ENCODE measurements around the gene RNF175. TPM values are rescaled to one million over a fixed set of nuclear protein-coding genes. Genes with fewer than 3 reads are reported as not detected.
A peak's percentile ranks its signal among the peaks of the same experiment; 100 is the strongest.

The RNF175 gene
- total RNA-seq, 2 experiments from 2014 or later: not detected

DNA sequence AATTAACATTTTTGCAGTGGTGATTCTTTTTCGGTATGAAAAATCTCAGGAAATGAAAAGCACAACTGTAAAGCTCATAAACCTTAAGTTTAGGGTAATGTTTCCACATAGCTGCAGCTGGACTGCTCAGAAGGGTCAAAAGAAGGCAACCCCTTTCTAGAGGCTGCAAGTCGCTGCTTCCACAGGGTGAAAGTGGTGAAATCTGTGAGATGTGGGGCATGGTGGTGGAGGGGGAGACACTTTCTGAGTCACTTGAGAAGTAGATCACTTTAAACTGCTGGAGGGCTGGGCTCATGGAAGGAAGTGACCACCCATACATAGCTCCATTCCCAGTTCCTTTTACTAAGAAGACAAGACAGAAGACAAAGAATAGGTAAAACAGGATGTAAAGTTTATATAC, 20.4 kb upstream of the RNF175 start:
- Mint-ChIP-seq H3K4me1 (no peaks in the 10 kb centered on the region), H3K4me3 (no peak overlapping the region), H3K27me3 (peaks cover 47% of the 10 kb centered on the region), H3K9me3 (no peaks in the 10 kb centered on the region), H3K27ac (no peak overlapping the region), H3K36me3 (ENCODE audit: low read depth) (no peaks in the 10 kb centered on the region)
- CTCF ChIA-PET: interaction anchor here (1.0 kb wide), 1 partner anchor 11 kb away, joined by 3 read pairs; no protein-coding TSS in a partner anchor
- no peak for DNase-seq
- POLR2A ChIA-PET: interaction anchor here (0.7 kb wide), 1 partner anchor 81 kb away, joined by 3 read pairs; no protein-coding TSS in a partner anchor

- ChIA-PET POLR2A (no interaction called here), CTCF (no interaction called here)
- Mint-ChIP-seq H3K4me3 (no peak overlapping the region), H3K4me1 (no peaks in the 10 kb centered on the region), H3K27me3 (peaks cover 44% of the 10 kb centered on the region), H3K9me3 (no peaks in the 10 kb centered on the region), H3K27ac (no peak overlapping the region), H3K36me3 (ENCODE audit: low read depth) (no peaks in the 10 kb centered on the region)
- no peak for DNase-seq
Observed at GRCh38 chr4:153778383-153778782, 18.6 kb upstream of the RNF175 start.

GRCh38 chr4:153777421-153777820, 17.6 kb upstream of the RNF175 start:
- CTCF ChIA-PET: no interaction called here
- no peak overlapping the region for H3K27ac Mint-ChIP-seq
- H3K36me3 Mint-ChIP-seq (ENCODE audit: low read depth): no peaks in the 10 kb centered on the region
- DNase-seq: no peak
- POLR2A ChIA-PET: no interaction called here
- no peaks in the 10 kb centered on the region for H3K4me1 Mint-ChIP-seq
- H3K4me3 Mint-ChIP-seq: no peak overlapping the region
- peaks cover 44% of the 10 kb centered on the region for H3K27me3 Mint-ChIP-seq
- H3K9me3 Mint-ChIP-seq: no peaks in the 10 kb centered on the region

DNA sequence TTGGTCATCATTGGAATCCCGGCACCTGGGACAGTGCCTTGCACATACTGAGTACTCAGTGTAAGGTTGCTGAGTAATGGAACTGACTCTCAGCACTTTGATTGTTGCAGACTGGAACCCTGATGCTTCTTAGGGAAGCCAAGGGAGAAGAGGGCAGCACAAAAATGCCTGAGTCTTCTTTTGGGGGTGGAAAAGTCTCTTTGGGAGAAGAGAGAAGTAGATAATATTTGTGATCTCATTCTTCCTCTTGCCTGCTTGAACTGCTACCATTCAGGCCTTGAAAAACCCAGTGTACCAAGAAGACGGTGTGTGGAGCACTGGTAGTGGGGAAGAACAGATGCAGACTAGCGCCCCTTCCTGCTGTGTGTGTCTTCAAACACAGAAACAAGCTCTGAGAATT, 16.8 kb upstream of the RNF175 start:
- no peaks in the 10 kb centered on the region for H3K9me3 Mint-ChIP-seq
- peaks cover 45% of the 10 kb centered on the region for H3K27me3 Mint-ChIP-seq
- H3K4me3 Mint-ChIP-seq: no peak overlapping the region
- H3K27ac Mint-ChIP-seq: no peak overlapping the region
- CTCF ChIA-PET: no interaction called here
- H3K4me1 Mint-ChIP-seq: no peaks in the 10 kb centered on the region
- no peaks in the 10 kb centered on the region for H3K36me3 Mint-ChIP-seq (ENCODE audit: low read depth)
- DNase-seq: no peak
- POLR2A ChIA-PET: no interaction called here

DNA sequence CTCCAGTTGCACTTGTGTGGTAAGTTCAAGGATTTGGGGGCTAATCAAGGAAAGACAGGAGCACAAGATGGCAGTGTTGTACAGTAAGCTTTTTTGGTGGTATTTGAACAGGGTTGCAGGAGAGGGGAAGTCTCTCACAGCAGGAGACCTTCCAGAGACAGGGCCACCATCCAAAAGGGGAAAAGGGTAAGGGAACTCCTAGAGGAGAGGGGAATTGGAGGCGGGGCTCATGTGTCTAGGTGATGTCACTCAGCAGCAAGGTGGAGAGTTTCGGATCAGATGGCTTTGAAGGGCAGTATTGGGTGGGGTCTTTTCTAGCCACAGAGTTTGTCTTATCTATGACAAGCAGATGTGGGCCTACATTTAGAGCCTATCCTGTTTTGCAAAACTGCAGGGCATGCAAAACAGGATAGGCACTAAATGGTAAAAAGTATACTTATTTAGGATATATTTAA, 13.4 kb upstream of the RNF175 start:
- CTCF ChIA-PET: no interaction called here

GRCh38 chr4:153771046-153771445, 11.2 kb upstream of the RNF175 start:
- no peaks in the 10 kb centered on the region for H3K36me3 Mint-ChIP-seq (ENCODE audit: low read depth)
- ChIA-PET CTCF (no interaction called here), POLR2A (no interaction called here)
- peaks cover 36% of the 10 kb centered on the region for H3K27me3 Mint-ChIP-seq
- H3K4me3 Mint-ChIP-seq: no peak overlapping the region
- DNase-seq: no peak
- no peak overlapping the region for H3K27ac Mint-ChIP-seq
- H3K9me3 Mint-ChIP-seq: no peaks in the 10 kb centered on the region
- H3K4me1 Mint-ChIP-seq: no peaks in the 10 kb centered on the region

More for the DNA sequence above, 13.4 kb upstream of the RNF175 start:
- Mint-ChIP-seq H3K27ac (no peak overlapping the region), H3K4me1 (no peaks in the 10 kb centered on the region), H3K27me3 (peaks cover 49% of the 10 kb centered on the region), H3K36me3 (ENCODE audit: low read depth) (no peaks in the 10 kb centered on the region), H3K9me3 (no peaks in the 10 kb centered on the region), H3K4me3 (no peak overlapping the region)
- POLR2A ChIA-PET: no interaction called here
- no peak for DNase-seq

DNA sequence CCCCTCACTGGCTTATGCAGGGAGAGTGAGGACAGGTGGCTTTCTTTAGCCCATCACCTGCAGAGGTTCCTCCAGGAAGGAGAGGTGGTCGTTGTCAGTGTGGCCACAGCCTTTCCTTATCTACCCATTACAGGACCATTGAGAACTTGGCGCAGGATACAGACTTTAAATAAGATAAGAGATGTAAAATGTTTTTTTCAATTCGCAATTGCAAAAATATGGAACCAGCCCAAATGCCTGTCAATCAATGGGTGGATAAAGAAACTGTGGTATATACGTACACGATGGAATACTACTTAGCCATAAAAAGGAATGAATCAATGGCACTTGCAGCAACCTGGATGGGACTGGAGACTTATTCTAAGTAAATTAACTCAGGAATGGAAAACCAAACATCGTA, 6.9 kb upstream of the RNF175 start:
- H3K4me1 Mint-ChIP-seq: no peaks in the 10 kb centered on the region
- no peaks in the 10 kb centered on the region for H3K36me3 Mint-ChIP-seq (ENCODE audit: low read depth)
- POLR2A ChIA-PET: no interaction called here

GRCh38 chr4:153765894-153766293, 6.1 kb upstream of the RNF175 start:
- H3K4me3 Mint-ChIP-seq: no peak overlapping the region
- no peaks in the 10 kb centered on the region for H3K9me3 Mint-ChIP-seq
- no peak overlapping the region for H3K27ac Mint-ChIP-seq
- no peaks in the 10 kb centered on the region for H3K4me1 Mint-ChIP-seq
- ChIA-PET CTCF (no interaction called here), POLR2A (no interaction called here)
- no peak for DNase-seq
- H3K36me3 Mint-ChIP-seq (ENCODE audit: low read depth): no peaks in the 10 kb centered on the region
- H3K27me3 Mint-ChIP-seq: peaks cover 37% of the 10 kb centered on the region

More for the DNA sequence above, 6.9 kb upstream of the RNF175 start:
- Mint-ChIP-seq H3K9me3 (no peaks in the 10 kb centered on the region), H3K27me3 (peaks cover 35% of the 10 kb centered on the region), H3K27ac (no peak overlapping the region), H3K4me3 (no peak overlapping the region)
- CTCF ChIA-PET: no interaction called here
- DNase-seq: no peak

- DNase-seq: no peak
- Mint-ChIP-seq H3K4me3 (no peak overlapping the region), H3K27me3 (peaks cover 33% of the 10 kb centered on the region), H3K9me3 (no peaks in the 10 kb centered on the region), H3K27ac (no peak overlapping the region), H3K4me1 (no peaks in the 10 kb centered on the region), H3K36me3 (ENCODE audit: low read depth) (no peaks in the 10 kb centered on the region)
- ChIA-PET CTCF (interaction anchor here (0.7 kb wide), 1 partner anchor 421 kb away, joined by 3 read pairs; the partner anchor contains the start of gene MND1), POLR2A (no interaction called here)
Observed at GRCh38 chr4:153764601-153765368, 5.0 kb upstream of the RNF175 start.

GRCh38 chr4:153763404-153763803, 3.6 kb upstream of the RNF175 start:
- peaks cover 36% of the 10 kb centered on the region for H3K27me3 Mint-ChIP-seq
- CTCF ChIA-PET: no interaction called here
- H3K9me3 Mint-ChIP-seq: no peaks in the 10 kb centered on the region
- DNase-seq: peak; percentile 13
- peaks cover 4% of the 10 kb centered on the region for H3K4me1 Mint-ChIP-seq
- POLR2A ChIA-PET: no interaction called here
- H3K36me3 Mint-ChIP-seq (ENCODE audit: low read depth): no peaks in the 10 kb centered on the region
- no peak overlapping the region for H3K27ac Mint-ChIP-seq
- H3K4me3 Mint-ChIP-seq: no peak overlapping the region

DNA sequence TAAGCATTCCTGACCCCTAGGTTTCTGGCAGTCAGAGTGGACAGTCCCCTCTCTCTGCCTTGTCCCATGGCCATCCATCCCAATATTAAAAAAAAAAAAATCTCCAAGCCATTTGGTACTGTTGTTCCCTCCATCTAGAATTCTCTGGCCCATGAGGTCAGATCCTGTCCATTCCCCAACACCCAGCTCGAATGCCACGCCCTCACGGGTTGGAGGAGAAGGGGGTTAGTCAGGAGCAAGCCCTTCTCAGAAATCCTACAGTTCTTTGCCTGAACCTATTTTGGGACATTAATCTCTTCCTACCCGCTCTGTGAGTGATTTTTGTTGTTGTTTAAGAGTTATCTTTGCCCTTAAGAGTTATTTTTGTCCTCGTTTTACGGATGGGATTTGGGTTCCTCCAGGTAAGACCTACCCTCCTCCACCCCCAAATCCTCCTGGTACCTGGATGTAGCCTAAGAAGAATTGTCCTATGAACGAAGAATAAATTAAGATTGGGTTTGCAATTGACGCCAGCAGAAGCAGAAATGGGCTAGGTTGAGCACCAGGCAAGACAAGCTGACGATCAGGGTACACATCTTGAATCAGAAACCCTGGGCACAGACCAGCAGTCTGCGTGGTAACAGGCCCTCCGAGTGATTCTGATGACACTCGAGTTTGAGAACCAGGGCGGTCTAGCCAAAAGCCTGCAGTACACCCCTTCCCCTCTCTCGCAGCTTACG, 977 bp downstream of the RNF175 start:
- peak overlapping the region; percentile 41 for H3K27ac Mint-ChIP-seq
- CTCF ChIA-PET: no interaction called here
- POLR2A ChIA-PET: no interaction called here
- H3K27me3 Mint-ChIP-seq: peaks cover 28% of the 10 kb centered on the region
- peaks cover 11% of the 10 kb centered on the region for H3K4me1 Mint-ChIP-seq
- no peaks in the 10 kb centered on the region for H3K9me3 Mint-ChIP-seq
- H3K36me3 Mint-ChIP-seq (ENCODE audit: low read depth): no peaks in the 10 kb centered on the region
- peak overlapping the region; percentile 20 for H3K4me3 Mint-ChIP-seq
- DNase-seq: no peak

DNA sequence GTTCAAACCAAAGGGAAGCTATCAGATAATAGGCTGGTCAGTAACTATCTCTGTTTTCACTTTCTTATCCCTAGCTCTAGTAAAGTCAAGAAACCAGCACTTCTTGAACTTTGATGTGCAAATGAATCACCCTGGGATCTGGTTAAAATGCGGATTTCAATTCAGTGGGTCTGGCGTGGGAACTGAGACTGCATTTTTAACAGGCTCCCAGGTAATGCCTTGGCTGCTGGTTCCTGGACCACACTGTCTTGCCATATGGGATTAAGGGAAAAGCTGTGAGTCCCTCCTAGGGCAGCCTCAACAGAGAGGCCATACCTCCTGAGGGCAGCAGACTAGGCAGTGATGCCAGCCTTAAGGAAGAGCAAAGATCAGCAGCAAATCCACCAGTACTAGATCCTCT, 1.7 kb downstream of the RNF175 start:
- CTCF ChIA-PET: no interaction called here
- POLR2A ChIA-PET: no interaction called here

GRCh38 chr4:153757407-153757806, 2.4 kb downstream of the RNF175 start:
- Mint-ChIP-seq H3K27ac (no peak overlapping the region), H3K27me3 (peaks cover 24% of the 10 kb centered on the region), H3K9me3 (no peaks in the 10 kb centered on the region), H3K4me3 (no peak overlapping the region), H3K4me1 (peaks cover 11% of the 10 kb centered on the region), H3K36me3 (ENCODE audit: low read depth) (no peaks in the 10 kb centered on the region)
- POLR2A ChIA-PET: no interaction called here
- no peak for DNase-seq
- CTCF ChIA-PET: no interaction called here

More for the DNA sequence above, 1.7 kb downstream of the RNF175 start:
- H3K36me3 Mint-ChIP-seq (ENCODE audit: low read depth): no peaks in the 10 kb centered on the region
- no peak overlapping the region for H3K27ac Mint-ChIP-seq
- peaks cover 11% of the 10 kb centered on the region for H3K4me1 Mint-ChIP-seq
- H3K4me3 Mint-ChIP-seq: no peak overlapping the region
- DNase-seq: no peak
- peaks cover 28% of the 10 kb centered on the region for H3K27me3 Mint-ChIP-seq
- no peaks in the 10 kb centered on the region for H3K9me3 Mint-ChIP-seq
